Osteoblast (primary cell): ENCODE results near the gene APBA2. TPM values are rescaled to one million over a fixed set of nuclear protein-coding genes. Genes with fewer than 3 reads are reported as not detected.

Experiments used
- DNase-seq: peaks from one replicate; pipeline ENCODE4 v3.0.0; 2011; ENCODE audit warnings: low spot score, mixed read lengths; ENCODE audit not compliant: insufficient read length; ENCODE audit errors: missing footprints
- H2AFZ ChIP-seq: 2 replicates; pipeline ENCODE4 v1.6.0; 2011; ENCODE audit warnings: mild to moderate bottlenecking, low read length
- H3K27ac ChIP-seq: 2 replicates; pipeline ENCODE4 v1.5.1; 2011; ENCODE audit warnings: mild to moderate bottlenecking, low read depth, low read length, moderate library complexity
- H3K27me3 ChIP-seq: 2 replicates; pipeline ENCODE4 v1.6.0; 2012; ENCODE audit warnings: mild to moderate bottlenecking, control low read depth, inconsistent platforms, low read length, moderate library complexity; ENCODE audit not compliant: insufficient read depth
- H3K36me3 ChIP-seq: 2 replicates; pipeline ENCODE4 v1.5.1; 2011; ENCODE audit warnings: mild to moderate bottlenecking, low read length, control low read depth, moderate library complexity; ENCODE audit not compliant: insufficient read depth
- H3K4me1 ChIP-seq: 2 replicates; pipeline ENCODE4 v1.5.1; 2011; ENCODE audit warnings: mild to moderate bottlenecking, low read length, control low read depth, moderate library complexity; ENCODE audit not compliant: insufficient read depth
- H3K4me2 ChIP-seq: 2 replicates; pipeline ENCODE4 v1.6.0; 2011; ENCODE audit warnings: mild to moderate bottlenecking, low read length; ENCODE audit not compliant: insufficient read depth
- H3K4me3 ChIP-seq: fragments of 200-600 bp; sonication (generic); 3 replicates; pipeline ENCODE4 v1.5.1; 2012; ENCODE audit warnings: mild to moderate bottlenecking, low read length, inconsistent platforms; ENCODE audit not compliant: insufficient read depth
- H3K79me2 ChIP-seq: 2 replicates; pipeline ENCODE4 v1.6.0; 2012; ENCODE audit warnings: mild to moderate bottlenecking, low read length, control low read depth, inconsistent platforms; ENCODE audit not compliant: insufficient read depth
- H3K9me3 ChIP-seq: 2 replicates; pipeline ENCODE4 v1.5.1; 2011; ENCODE audit warnings: low read depth, low read length, control low read depth
- H4K20me1 ChIP-seq: 2 replicates; pipeline ENCODE4 v1.6.0; 2012; ENCODE audit warnings: mild to moderate bottlenecking, low read length, control low read depth; ENCODE audit not compliant: insufficient read depth
- CTCF ChIP-seq: IDR thresholded peaks from 2 replicates; pipeline ENCODE4 v1.5.1; 2011; ENCODE audit warnings: mild to moderate bottlenecking, low read depth, low read length, moderate library complexity; ENCODE audit errors: extremely low read depth
- total RNA-seq: library from RNA; depleted of rRNA; stranded (reverse); fragments of >200 nt; gene quantifications from 2 replicates; pipeline ENCODE4 v1.2.3, GENCODE V29; 2012

The APBA2 gene
- total RNA-seq, 1 donor: 6.2 TPM

GRCh38 chr15:28989896-28990295, 104.1 kb downstream of the APBA2 start:
- H3K4me1 ChIP-seq: no peaks in the 10 kb centered on the region
- no peaks in the 10 kb centered on the region for H4K20me1 ChIP-seq
- H3K36me3 ChIP-seq: no peaks in the 10 kb centered on the region

GRCh38 chr15:28990390-28990789, 104.6 kb downstream of the APBA2 start:
- Histone ChIP-seq H3K27me3 (no peaks in the 10 kb centered on the region), H2AFZ (no peak overlapping the region), H3K4me2 (no peak overlapping the region), H3K36me3 (no peaks in the 10 kb centered on the region), H3K9me3 (no peaks in the 10 kb centered on the region), H3K4me3 (no peak overlapping the region), H3K27ac (no peak overlapping the region), H3K79me2 (no peaks in the 10 kb centered on the region), H4K20me1 (no peaks in the 10 kb centered on the region), H3K4me1 (no peaks in the 10 kb centered on the region)
- TF ChIP-seq CTCF: no peak
- no peak for DNase-seq

More at GRCh38 chr15:28989896-28990295, 104.1 kb downstream of the APBA2 start:
- no peak for DNase-seq
- H3K4me2 ChIP-seq: no peak overlapping the region
- H2AFZ ChIP-seq: no peak overlapping the region
- no peaks in the 10 kb centered on the region for H3K27me3 ChIP-seq
- no peak for TF ChIP-seq CTCF
- no peak overlapping the region for H3K27ac ChIP-seq
- H3K79me2 ChIP-seq: no peaks in the 10 kb centered on the region
- no peak overlapping the region for H3K4me3 ChIP-seq
- H3K9me3 ChIP-seq: no peaks in the 10 kb centered on the region

GRCh38 chr15:28991236-28992171, 105.7 kb downstream of the APBA2 start:
- Histone ChIP-seq H3K4me1 (no peaks in the 10 kb centered on the region), H3K27me3 (no peaks in the 10 kb centered on the region), H3K27ac (no peak overlapping the region), H3K79me2 (no peaks in the 10 kb centered on the region), H3K4me3 (no peak overlapping the region), H3K9me3 (no peaks in the 10 kb centered on the region), H2AFZ (no peak overlapping the region), H3K36me3 (no peaks in the 10 kb centered on the region), H3K4me2 (no peak overlapping the region), H4K20me1 (no peaks in the 10 kb centered on the region)
- no peak for TF ChIP-seq CTCF
- no peak for DNase-seq

GRCh38 chr15:28992336-28992864, 106.6 kb downstream of the APBA2 start:
- no peak for TF ChIP-seq CTCF
- no peak overlapping the region for H3K27ac ChIP-seq

More at GRCh38 chr15:28992336-28992864, 106.6 kb downstream of the APBA2 start:
- Histone ChIP-seq H3K79me2 (no peaks in the 10 kb centered on the region), H2AFZ (no peak overlapping the region), H3K4me1 (no peaks in the 10 kb centered on the region), H3K27me3 (no peaks in the 10 kb centered on the region), H3K9me3 (no peaks in the 10 kb centered on the region), H3K36me3 (no peaks in the 10 kb centered on the region), H3K4me3 (no peak overlapping the region), H4K20me1 (no peaks in the 10 kb centered on the region), H3K4me2 (no peak overlapping the region)
- no peak for DNase-seq
